Activated naive CD4-positive, alpha-beta T cell treated with anti-CD3 and anti-CD28 coated beads, Interleukin-2, amount 50 U/mL, for 72 hours (primary cell): Measurements from ENCODE around the gene ARHGAP5. TPM values are rescaled to one million over a fixed set of nuclear protein-coding genes. Genes with fewer than 3 reads are reported as not detected.

Experiments
- ATAC-seq, 2 donors: fragments of 150-1000 bp; cut with Tn5 transposase; 2 replicates each; pipeline ENCODE4 v1.10.0; 2021; ENCODE audit warnings: mild to moderate bottlenecking in 2 of 2, moderate library complexity in 2 of 2
- DNase-seq, 2 donors: peaks; one replicate each; pipeline ENCODE4 v3.0.0; 2021 to 2022; ENCODE audit warnings: low spot score in 2 of 2
- H3K27ac Mint-ChIP-seq, 2 donors: one replicate each; pipeline ENCODE4 v1.8.0; 2022; ENCODE audit warnings: mild to moderate bottlenecking in 2 of 2, mixed read lengths in 2 of 2
- H3K36me3 Mint-ChIP-seq, 2 donors: one replicate each; pipeline ENCODE4 v1.8.0; 2022; ENCODE audit warnings: mixed read lengths in 2 of 2
- H3K9me3 Mint-ChIP-seq, 2 donors: one replicate each; pipeline ENCODE4 v1.8.0; 2022; ENCODE audit warnings: mixed read lengths in 2 of 2
- total RNA-seq, 2 donors: library from RNA; stranded (reverse); gene quantifications; one replicate each; pipeline ENCODE4 v1.2.3, GENCODE V29; 2022

ARHGAP5 gene
- total RNA-seq, 2 donors from 2014 or later: 35.2 to 52.2 TPM

DNA sequence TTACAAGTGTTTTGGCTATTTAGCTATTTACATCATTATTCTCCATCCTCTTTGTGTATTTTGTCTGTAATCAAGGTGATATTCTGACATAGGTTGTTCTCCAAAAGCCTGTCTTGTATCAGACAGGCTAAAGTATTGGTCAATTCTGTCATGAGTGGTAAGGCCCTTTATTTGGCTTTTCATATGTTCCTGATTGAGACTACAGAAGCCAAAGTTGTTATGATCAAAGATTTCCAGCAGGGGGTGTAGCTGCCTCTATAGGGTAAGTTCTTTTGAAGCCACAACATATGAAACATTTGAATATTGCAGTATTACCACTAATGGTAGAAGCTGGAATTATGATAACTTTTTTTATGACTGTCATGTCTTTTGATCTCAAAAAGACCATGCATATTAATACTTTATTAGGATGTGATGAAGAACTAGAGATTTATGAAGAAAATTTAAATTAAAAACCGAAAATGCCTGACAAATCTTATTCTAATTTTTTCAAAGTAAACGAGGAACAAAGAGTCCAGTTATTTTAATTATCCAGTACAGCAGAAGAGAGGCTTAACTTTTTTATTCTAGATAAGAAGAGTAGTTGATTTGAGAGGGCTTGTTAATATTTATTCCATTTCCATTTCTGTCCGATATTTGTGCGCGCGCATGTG is 3.4 kb upstream of the ARHGAP5 start:
- Mint-ChIP-seq H3K27ac (no peak overlapping the region), H3K36me3 (peaks cover 8 to 11% of the 10 kb centered on the region in 2 donors), H3K9me3 (no peaks in the 10 kb centered on the region)
- peak in 1 of 2 donors; percentile 48 for DNase-seq
- no peak for ATAC-seq

- Mint-ChIP-seq H3K9me3 (no peaks in the 10 kb centered on the region), H3K36me3 (peaks cover 8 to 11% of the 10 kb centered on the region in 2 donors), H3K27ac (no peak overlapping the region)
- ATAC-seq (no peak), DNase-seq (no peak)
Observed at GRCh38 chr14:32074887-32075572, 2.1 kb upstream of the ARHGAP5 start.

GRCh38 chr14:32075672-32076277 is 1.3 kb upstream of the ARHGAP5 start:
- ATAC-seq: peak; percentile 16 to 20
- peak in 1 of 2 donors; percentile 10 for DNase-seq
- H3K9me3 Mint-ChIP-seq: no peaks in the 10 kb centered on the region
- H3K36me3 Mint-ChIP-seq: peaks cover 8 to 11% of the 10 kb centered on the region in 2 donors
- peak overlapping the region; percentile 81 to 89 for H3K27ac Mint-ChIP-seq

DNA sequence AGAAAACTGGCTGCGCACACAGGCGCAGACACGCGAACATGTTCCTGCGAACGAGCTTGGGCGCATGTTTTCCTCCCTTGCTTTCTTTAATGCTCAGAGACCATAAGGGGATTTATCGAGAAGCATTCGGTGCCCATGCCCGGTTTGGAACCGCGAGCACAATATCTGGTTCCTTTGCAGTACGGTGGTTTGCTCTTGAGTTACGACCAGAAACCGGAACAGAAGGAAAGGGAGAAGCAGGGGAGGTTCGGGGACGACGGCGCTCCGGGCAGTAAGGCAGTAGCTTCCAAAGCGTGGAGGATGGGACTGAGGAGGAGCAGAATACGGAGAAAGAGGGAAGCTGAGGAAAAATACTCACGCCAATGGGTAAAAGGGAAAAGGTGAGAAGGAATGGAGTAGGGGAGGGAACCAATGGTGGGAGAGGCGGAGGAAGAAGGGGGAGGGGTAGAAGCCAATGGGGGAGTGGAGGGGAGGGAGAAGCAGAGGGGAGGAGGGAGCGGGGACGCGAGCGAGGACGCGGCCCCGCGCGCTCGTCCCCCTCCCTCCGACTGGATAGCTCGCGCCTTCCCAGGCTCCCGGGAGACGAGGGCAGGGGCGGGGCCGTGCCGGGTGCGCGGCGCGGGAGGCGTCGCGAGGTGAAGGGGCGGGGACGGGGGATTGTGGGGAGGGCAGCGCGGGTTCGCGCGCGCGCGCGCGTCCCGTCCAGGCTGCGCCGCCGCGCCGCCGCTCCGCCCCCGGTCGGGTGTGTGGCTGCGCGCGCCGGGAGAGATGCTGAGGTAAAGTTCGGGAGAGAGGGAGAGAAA is 625 bp upstream of the ARHGAP5 start:
- H3K27ac Mint-ChIP-seq: peak overlapping the region; percentile 81 to 89
- DNase-seq (peak; percentile 76 to 84), ATAC-seq (peak; percentile 68 to 69)
- no peaks in the 10 kb centered on the region for H3K9me3 Mint-ChIP-seq
- peaks cover 8 to 11% of the 10 kb centered on the region in 2 donors for H3K36me3 Mint-ChIP-seq

- Mint-ChIP-seq H3K9me3 (no peaks in the 10 kb centered on the region), H3K36me3 (peaks cover 8 to 11% of the 10 kb centered on the region in 2 donors), H3K27ac (peak overlapping the region; percentile 89 to 95)
- DNase-seq: no peak
- no peak for ATAC-seq
Observed at GRCh38 chr14:32078023-32078857, 1.1 kb downstream of the ARHGAP5 start.

GRCh38 chr14:32078858-32079216 is 1.7 kb downstream of the ARHGAP5 start:
- H3K27ac Mint-ChIP-seq: peak overlapping the region; percentile 89 to 95

DNA sequence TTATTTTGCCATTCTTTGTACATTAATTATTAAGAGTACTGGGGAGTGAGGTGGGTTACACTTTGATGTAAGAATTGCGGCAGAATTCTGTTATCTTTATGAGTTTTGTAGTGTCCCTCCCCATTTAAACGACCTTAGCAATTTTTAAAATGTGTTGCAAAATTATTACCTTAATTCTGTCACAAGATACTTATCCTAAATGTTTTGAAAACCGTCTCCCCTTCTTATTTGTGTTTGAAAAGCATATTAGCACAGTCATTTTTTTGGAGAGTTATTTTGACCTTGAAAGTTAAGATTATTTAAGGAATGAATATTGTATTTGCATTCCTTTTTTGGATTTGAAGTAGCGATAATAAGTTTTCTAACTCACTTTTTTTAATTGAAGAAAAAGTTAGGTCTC is 2.2 kb downstream of the ARHGAP5 start:
- Mint-ChIP-seq H3K36me3 (peaks cover 8 to 11% of the 10 kb centered on the region in 2 donors), H3K9me3 (no peaks in the 10 kb centered on the region), H3K27ac (peak overlapping the region; percentile 30 to 89)
- ATAC-seq (no peak), DNase-seq (no peak)

More at GRCh38 chr14:32078858-32079216, 1.7 kb downstream of the ARHGAP5 start:
- no peaks in the 10 kb centered on the region for H3K9me3 Mint-ChIP-seq
- ATAC-seq (peak; percentile 71 to 74), DNase-seq (peak in 1 of 2 donors; percentile 32)
- H3K36me3 Mint-ChIP-seq: peaks cover 8 to 11% of the 10 kb centered on the region in 2 donors

DNA sequence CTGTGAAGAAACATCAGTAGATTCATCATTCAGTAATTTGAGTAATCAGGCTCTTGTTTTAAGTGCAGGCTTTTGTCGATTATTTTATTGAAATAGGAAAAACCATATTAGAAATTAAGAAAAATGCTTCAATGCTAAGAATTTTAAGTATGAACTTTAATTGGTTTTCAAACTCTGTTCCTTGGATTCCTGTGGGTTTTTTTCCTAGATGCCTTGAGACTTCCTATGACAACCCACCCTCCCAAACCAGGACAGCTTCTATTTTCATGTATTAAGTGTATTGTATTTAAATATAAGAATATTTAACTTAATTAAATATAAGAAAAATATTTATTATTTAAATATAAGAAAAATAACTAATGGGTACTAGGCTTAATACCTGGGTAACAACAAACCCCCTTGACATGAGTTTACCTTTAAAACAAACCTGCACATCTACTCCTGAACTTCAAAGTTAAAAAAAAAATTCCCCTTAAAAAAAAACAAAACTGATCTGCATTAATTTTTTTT is 3.0 kb downstream of the ARHGAP5 start:
- no peak for DNase-seq
- Mint-ChIP-seq H3K9me3 (no peaks in the 10 kb centered on the region), H3K27ac (no peak overlapping the region), H3K36me3 (peaks cover 8 to 11% of the 10 kb centered on the region in 2 donors)
- ATAC-seq: no peak

- no peak overlapping the region for H3K27ac Mint-ChIP-seq
- H3K9me3 Mint-ChIP-seq: no peaks in the 10 kb centered on the region
- peaks cover 8 to 11% of the 10 kb centered on the region in 2 donors for H3K36me3 Mint-ChIP-seq
- ATAC-seq (no peak), DNase-seq (no peak)
Observed at GRCh38 chr14:32081901-32082300, 4.8 kb downstream of the ARHGAP5 start.

DNA sequence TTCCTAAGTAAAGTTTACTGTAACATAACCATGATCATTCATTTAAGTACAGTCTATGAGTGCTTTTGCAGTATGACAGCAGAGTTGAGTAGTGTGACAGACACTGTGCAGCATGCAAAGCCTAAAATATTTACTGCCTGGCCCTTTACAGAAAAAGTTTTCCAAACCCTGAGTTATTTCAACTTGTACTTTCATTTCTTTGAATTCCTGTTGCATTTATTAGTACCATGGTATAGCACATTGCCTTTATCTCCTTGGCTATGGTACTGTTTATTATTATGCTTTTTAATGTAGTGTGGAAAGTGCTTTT is 6.2 kb downstream of the ARHGAP5 start:
- ATAC-seq: no peak
- Mint-ChIP-seq H3K27ac (no peak overlapping the region), H3K9me3 (no peaks in the 10 kb centered on the region), H3K36me3 (peaks cover 1 to 4% of the 10 kb centered on the region in 2 donors)
- no peak for DNase-seq

GRCh38 chr14:32083789-32084188 is 6.7 kb downstream of the ARHGAP5 start:
- DNase-seq (no peak), ATAC-seq (no peak)
- Mint-ChIP-seq H3K27ac (no peak overlapping the region), H3K9me3 (no peaks in the 10 kb centered on the region), H3K36me3 (no peaks in the 10 kb centered on the region)

DNA sequence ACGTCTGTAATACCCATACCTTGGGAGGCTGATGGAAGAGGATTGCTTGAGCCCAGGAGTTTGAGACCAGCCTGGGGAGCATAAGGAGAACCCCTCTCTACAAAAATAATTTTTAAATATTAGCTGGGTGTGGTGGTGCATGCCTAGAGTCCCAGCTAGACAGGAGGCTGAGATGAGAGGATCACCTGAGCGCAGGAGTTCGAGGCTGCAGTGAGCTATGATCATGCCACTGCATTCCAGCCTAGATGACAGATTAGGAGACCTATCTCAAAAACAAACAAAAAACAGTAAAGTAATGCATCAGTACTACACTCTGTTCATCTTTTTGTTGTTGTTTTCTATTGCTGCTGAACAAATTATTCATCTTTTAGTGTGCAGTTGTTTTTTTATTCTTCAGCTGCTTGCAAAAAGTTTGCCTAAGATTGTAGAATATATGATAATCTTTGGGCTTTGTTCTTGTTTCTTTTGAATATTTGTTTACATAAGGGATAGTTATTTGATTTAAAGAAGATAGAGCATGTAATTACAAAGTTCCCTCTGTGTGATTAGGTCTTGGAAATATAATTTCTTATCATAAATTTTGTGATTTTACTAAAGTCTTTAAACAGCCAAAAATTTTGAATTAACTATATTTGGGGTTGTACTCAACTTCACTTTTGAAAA is 8.2 kb downstream of the ARHGAP5 start:
- Mint-ChIP-seq H3K36me3 (peaks cover under 1 to 1% of the 10 kb centered on the region in 2 donors), H3K27ac (no peak overlapping the region), H3K9me3 (no peaks in the 10 kb centered on the region)
- no peak for ATAC-seq
- no peak for DNase-seq

GRCh38 chr14:32085845-32086383 is 8.8 kb downstream of the ARHGAP5 start:
- Mint-ChIP-seq H3K9me3 (no peaks in the 10 kb centered on the region), H3K27ac (no peak overlapping the region), H3K36me3 (peaks cover 6 to 7% of the 10 kb centered on the region in 2 donors)
- ATAC-seq: no peak
- no peak for DNase-seq

DNA sequence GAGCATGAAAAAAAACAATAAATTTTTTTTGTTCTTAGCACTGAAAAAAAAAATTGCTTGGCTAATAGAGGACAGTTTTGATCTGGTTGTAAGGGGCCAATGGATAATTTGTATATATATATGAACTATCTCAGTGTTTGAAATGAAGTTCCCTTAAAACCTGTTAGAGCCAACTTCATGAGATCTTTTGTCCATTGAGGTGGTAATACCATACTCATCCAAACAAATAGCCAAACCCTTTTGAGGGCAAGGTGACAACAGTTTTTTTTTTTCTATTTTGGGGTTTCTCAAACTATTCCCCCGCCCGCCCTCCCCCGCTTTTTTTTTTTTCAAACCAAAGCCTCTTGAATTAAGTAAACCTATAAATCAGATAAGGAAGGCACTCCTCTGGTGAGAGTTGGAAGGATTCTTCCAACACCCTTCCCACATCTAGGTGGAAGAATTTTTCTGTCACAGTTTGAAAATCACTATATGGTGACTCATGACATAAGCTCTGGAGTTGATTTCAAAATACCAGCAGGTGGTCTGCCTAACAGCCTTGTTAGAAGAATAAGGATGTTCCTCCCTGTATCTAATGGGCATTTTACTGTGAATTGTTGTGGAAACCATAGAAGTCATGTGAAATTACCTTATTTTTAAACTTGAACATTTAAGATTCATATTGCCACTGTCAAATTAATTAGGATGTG is 10.2 kb downstream of the ARHGAP5 start:
- ATAC-seq: no peak
- no peak overlapping the region for H3K27ac Mint-ChIP-seq

GRCh38 chr14:32087907-32088306 is 10.8 kb downstream of the ARHGAP5 start:
- Mint-ChIP-seq H3K27ac (no peak overlapping the region), H3K9me3 (no peaks in the 10 kb centered on the region), H3K36me3 (peaks cover 22 to 23% of the 10 kb centered on the region in 2 donors)
- no peak for ATAC-seq
- no peak for DNase-seq

More for the DNA sequence above, 10.2 kb downstream of the ARHGAP5 start:
- DNase-seq: no peak
- Mint-ChIP-seq H3K36me3 (peaks cover 16 to 17% of the 10 kb centered on the region in 2 donors), H3K9me3 (no peaks in the 10 kb centered on the region)
